Prostate gland (tissue), 2 donors: ENCODE measurements around the gene HNRNPAB.

ENCODE experiments used
- POLR2AphosphoS5 ChIP-seq: sonication (generic); formaldehyde crosslinking; IDR thresholded peaks from one replicate; pipeline ENCODE4 v1.6.1; 2017; ENCODE audit warnings: antibody characterized with exemption
- TF ChIP-seq, protein P1 (sequence below), 4 experiments: fragments of 200-600 bp in 2 of 4; fragments of 450-650 bp in 2 of 4; sonication (generic) in 2 of 4; IDR thresholded peaks; 1 replicate in 3 of 4; 2 replicates in 1 of 4; pipeline ENCODE4 v1.5.1; 2016 to 2019; ENCODE audit warnings: antibody characterized with exemption in 4 of 4, mild to moderate bottlenecking in 2 of 4, moderate library complexity in 2 of 4

DNA sequence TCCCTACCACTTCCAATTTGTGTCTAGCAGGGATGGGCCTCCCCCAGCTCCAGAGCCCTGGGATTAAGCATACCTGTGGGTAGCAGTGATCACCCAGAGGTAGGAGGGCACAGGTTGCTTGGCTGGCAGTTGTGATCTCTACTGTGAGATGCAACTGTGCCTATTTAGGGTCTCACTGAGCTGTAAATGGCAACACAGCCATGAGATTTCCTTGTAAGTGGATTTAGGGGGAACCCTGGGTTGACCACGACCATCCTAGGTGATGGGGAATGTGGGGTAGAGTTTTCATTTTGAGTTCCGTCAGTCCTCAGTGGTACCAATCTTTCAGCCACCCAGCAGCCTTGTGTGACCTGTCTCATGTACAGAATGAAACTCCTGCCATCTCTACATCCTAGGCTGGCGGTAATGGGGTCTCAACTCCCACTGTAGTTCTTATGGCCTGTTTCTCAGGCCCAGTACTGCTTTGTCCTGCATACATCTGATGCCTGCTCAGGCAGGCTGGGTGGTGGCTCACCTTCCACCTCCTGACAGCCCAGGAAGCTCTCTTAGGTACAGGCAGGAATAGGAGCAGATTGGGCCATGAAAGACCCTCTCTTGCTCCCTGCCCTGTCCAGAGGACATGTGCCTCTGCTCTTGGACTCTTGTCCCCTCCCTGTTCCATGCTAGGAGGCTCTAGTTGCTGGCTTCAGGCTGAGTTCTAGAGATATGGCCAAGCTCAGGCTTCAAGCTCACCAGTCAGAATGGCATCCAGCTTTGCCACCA, 8.1 kb downstream of the HNRNPAB start:
- TF ChIP-seq, protein P1, sequence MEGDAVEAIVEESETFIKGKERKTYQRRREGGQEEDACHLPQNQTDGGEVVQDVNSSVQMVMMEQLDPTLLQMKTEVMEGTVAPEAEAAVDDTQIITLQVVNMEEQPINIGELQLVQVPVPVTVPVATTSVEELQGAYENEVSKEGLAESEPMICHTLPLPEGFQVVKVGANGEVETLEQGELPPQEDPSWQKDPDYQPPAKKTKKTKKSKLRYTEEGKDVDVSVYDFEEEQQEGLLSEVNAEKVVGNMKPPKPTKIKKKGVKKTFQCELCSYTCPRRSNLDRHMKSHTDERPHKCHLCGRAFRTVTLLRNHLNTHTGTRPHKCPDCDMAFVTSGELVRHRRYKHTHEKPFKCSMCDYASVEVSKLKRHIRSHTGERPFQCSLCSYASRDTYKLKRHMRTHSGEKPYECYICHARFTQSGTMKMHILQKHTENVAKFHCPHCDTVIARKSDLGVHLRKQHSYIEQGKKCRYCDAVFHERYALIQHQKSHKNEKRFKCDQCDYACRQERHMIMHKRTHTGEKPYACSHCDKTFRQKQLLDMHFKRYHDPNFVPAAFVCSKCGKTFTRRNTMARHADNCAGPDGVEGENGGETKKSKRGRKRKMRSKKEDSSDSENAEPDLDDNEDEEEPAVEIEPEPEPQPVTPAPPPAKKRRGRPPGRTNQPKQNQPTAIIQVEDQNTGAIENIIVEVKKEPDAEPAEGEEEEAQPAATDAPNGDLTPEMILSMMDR (IDR thresholded peaks at IDR 0.05) = no peak
- TF ChIP-seq POLR2AphosphoS5 = no peak
